Measurements from ENCODE around the gene C10orf62.
A peak's percentile ranks its signal among the peaks of the same experiment; 100 is the strongest.
"Not testable (repeated sequence)": the region's sequence is repeated elsewhere in the genome, so short reads cannot be mapped to it uniquely, and the experiment has no call there.

Gene C10orf62

DNA sequence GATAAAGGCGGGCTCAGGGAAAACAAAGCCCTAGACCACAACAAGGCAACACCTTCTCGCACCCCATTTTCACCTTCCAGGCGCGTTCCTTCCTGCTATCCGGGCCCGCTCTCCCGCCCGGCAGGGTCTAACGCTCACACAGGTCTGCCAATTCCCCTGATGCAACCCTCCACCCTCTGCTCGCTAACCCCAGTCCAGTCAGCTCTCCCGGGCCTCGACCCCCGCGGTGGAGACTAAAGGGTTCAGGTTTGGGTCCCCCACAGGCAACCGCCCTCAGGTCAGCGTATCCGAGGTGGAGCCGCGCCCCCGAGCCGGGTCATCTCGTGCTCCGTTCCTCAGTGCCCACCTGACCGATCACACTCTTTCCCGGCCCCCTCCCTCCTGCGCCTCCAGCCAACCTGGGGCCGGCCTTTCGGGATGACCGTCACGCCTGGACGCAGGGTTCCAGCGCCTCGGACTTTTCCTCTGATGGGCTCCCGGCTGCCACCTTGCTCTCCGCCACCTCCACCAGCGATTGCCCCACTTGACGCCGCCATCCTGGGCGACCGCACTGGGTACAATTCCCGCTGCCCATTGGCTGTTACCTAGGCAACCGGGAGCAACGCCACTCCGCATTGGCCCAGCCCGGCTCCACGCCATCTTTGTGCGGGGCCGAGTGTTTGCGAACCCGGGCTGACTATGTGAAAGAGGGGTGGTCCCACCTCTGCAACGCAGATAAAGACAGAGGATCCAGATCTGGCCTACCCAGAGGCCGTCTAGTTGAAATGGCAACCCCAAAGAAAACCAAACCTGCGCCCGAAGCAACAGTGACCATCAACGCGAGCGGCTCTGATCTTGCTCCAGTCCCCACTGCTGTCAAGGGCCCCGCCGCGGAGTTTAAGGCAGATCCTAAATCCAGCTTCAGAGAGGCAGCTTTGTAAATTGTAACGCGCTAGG is 43.7 kb downstream of the C10orf62 start, which contains the start of gene MORN4:
MORN4 (minus strand) TSS at position 552 of the 936 bp plus-strand sequence. CDS start 13,847 bp downstream, outside the sequence.
- Histone ChIP-seq H3K4me1 (ENCODE audit: insufficient read depth, low read length) (peaks cover 2% of the 10 kb centered on the region), H3K4me3 (ENCODE audit: low read length) (peak within 1 kb of the TSS; percentile 86), H3K9me3 (ENCODE audit: low read length) (no peaks in the 10 kb centered on the region), H3K27me3 (ENCODE audit: insufficient read depth, low read length) (no peaks in the 10 kb centered on the region), H2AFZ (ENCODE audit: low read depth, low read length) (peak within 1 kb of the TSS; percentile 91), H3K36me3 (ENCODE audit: insufficient read depth, low read length) (peaks cover 2% of the 10 kb centered on the region)

GRCh38 chr10:97633921-97634320 is 44.4 kb downstream of the C10orf62 start:
- Histone ChIP-seq H3K27me3 (ENCODE audit: insufficient read depth, low read length) (no peaks in the 10 kb centered on the region), H3K4me1 (ENCODE audit: insufficient read depth, low read length) (peaks cover 2% of the 10 kb centered on the region), H3K4me3 (ENCODE audit: low read length) (no peak overlapping the region), H3K36me3 (ENCODE audit: insufficient read depth, low read length) (peaks cover 2% of the 10 kb centered on the region), H2AFZ (ENCODE audit: low read depth, low read length) (peak overlapping the region; percentile 91), H3K9me3 (ENCODE audit: low read length) (no peaks in the 10 kb centered on the region)

DNA sequence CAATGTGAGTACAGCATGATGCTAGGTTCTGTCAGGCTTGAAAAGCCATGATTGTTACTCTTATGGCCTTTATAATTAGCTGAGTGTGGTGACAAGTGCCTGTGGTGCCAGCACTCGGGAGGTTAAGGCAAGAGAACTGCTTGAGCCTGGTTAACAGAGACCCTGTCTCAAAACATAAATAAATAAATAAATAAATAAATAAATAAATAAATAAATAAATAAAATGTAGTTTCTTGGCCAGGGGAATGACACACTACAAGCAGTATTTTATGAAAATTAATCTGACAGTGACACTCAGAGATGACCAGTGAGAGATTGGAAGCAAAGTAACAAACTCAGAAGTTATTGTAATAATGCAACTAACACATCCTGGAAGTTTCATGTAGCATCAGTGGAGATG is 46.1 kb downstream of the C10orf62 start:
- Histone ChIP-seq H3K36me3 (ENCODE audit: insufficient read depth, low read length) (no peaks in the 10 kb centered on the region), H3K27me3 (ENCODE audit: insufficient read depth, low read length) (no peaks in the 10 kb centered on the region), H3K4me1 (ENCODE audit: insufficient read depth, low read length) (peaks cover 2% of the 10 kb centered on the region), H3K4me3 (ENCODE audit: low read length) (no peak overlapping the region), H2AFZ (ENCODE audit: low read depth, low read length) (no peak overlapping the region), H3K9me3 (ENCODE audit: low read length) (no peaks in the 10 kb centered on the region)

GRCh38 chr10:97639090-97639489 is 49.6 kb downstream of the C10orf62 start:
- not testable (repeated sequence) for H3K4me3 ChIP-seq (ENCODE audit: low read length); H3K36me3 ChIP-seq (ENCODE audit: insufficient read depth, low read length); H3K4me1 ChIP-seq (ENCODE audit: insufficient read depth, low read length); H3K27me3 ChIP-seq (ENCODE audit: insufficient read depth, low read length); H3K9me3 ChIP-seq (ENCODE audit: low read length); H2AFZ ChIP-seq (ENCODE audit: low read depth, low read length)

DNA sequence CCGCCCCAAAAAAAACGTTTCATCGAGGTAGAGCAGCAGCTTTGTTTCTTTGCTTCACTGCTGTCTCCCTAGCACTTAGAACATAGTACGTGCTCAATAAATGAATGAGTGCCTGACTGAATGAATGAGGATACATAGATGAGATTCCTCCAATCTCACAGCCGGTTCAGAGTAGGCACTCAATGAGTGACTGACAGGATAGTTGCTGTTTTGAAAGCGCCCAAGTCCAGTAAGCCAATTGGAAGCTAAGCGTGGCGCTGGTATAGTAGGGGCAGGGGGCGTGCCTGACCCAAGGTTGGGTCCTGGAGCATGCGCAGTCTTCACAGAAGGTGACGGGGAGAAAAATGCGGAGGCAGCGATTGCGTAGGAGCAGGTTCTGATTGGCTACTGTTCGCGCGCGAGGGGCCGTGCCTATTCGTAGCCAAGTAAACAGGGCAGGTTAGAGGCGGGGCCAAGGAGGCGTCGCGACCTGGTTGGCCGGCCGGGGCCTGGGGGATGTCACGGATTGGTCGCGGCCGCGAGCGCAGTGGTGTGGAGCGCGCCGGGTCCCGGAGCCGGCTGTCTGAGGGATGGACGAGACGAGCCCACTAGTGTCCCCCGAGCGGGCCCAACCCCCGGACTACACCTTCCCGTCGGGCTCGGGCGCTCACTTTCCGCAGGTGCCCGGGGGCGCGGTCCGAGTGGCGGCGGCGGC is 50.8 kb downstream of the C10orf62 start, which contains the start of gene PI4K2A:
PI4K2A (plus strand) TSS at position 498 of the 694 bp plus-strand sequence; CDS start at position 570, 72 bp downstream.
- H2AFZ ChIP-seq (ENCODE audit: low read depth, low read length), result peak within 1 kb of the TSS; percentile 31
- no peaks in the 10 kb centered on the region for H3K9me3 ChIP-seq (ENCODE audit: low read length)
- H3K36me3 ChIP-seq (ENCODE audit: insufficient read depth, low read length), result peaks cover 15% of the 10 kb centered on the region
- no peaks in the 10 kb centered on the region for H3K27me3 ChIP-seq (ENCODE audit: insufficient read depth, low read length)
- H3K4me3 ChIP-seq (ENCODE audit: low read length), result peak within 1 kb of the TSS; percentile 75
- peaks cover 7% of the 10 kb centered on the region for H3K4me1 ChIP-seq (ENCODE audit: insufficient read depth, low read length)
